ENCODE results near the gene MGRN1.

- TF ChIP-seq CTCF (IDR thresholded peaks at IDR 0.05) (no peak), POLR2AphosphoS5 (IDR thresholded peaks at IDR 0.05) (no peak)
Measured at GRCh38 chr16:4685776-4686496, 61.3 kb downstream of the MGRN1 start.
